Measurements from ENCODE around the gene IL1R1. TPM values are rescaled to one million over a fixed set of nuclear protein-coding genes. Genes with fewer than 3 reads are reported as not detected.

The IL1R1 gene
- total RNA-seq, 1 experiment from 2014 or later = 0.39 TPM

DNA sequence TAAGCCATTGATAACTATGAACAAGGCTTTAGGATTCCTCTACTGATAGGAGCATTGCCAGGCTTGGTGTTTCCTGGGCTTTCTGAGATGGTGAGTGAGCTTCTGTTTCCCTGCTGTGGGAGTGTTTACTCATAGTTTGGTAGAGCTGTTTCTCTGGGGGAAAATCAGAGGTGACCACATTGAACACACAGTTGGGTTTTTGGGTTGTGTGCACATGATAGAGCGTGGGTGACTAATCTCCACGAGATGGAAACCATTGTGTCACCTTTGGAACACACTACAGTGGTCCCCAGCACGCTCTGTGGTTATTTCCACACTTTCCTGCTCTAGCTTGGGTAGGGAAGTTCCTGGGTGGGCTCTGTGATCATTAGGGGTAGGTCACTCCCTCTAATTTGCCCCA lies 5.4 kb downstream of the IL1R1 start:
- no peaks in the 10 kb centered on the region for H3K79me1 ChIP-seq (ENCODE audit: insufficient read depth, low read depth, low read length, poor library complexity, severe bottlenecking)
- H3K18ac ChIP-seq (ENCODE audit: insufficient read length, low read depth, low read length) = no peak overlapping the region
- no peak overlapping the region for H3K27ac ChIP-seq (ENCODE audit: insufficient read length, low read depth, low read length)
- H3K9me3 ChIP-seq (ENCODE audit: control insufficient read depth, low read depth, low read length) = no peaks in the 10 kb centered on the region
- H3T11ph ChIP-seq (ENCODE audit: low read length) = no peak overlapping the region
- no peaks in the 10 kb centered on the region for H3K4me1 ChIP-seq (ENCODE audit: insufficient read depth, low read length)
- H3K23me2 ChIP-seq (ENCODE audit: insufficient read length, low read depth, low read length, poor library complexity, severe bottlenecking) = peaks cover under 1% of the 10 kb centered on the region
- peaks cover 35% of the 10 kb centered on the region for H3K27me3 Mint-ChIP-seq (ENCODE audit: low read depth)
- no peak overlapping the region for H3K14ac ChIP-seq (ENCODE audit: insufficient read depth, low read length)
- no peak overlapping the region for H3K27ac Mint-ChIP-seq
- H3K4me2 ChIP-seq (ENCODE audit: insufficient read depth, insufficient read length, low read length) = no peak overlapping the region
- no CpG with 5 or more reads among the region's 3 CpGs for WGBS (ENCODE audit: extremely low coverage, insufficient read length, low lambda C conversion rate)
- peaks cover 6 to 31% of the 10 kb centered on the region in 2 experiments for H3K9me3 Mint-ChIP-seq
- H3K23ac ChIP-seq (ENCODE audit: insufficient read length, low read depth, low read length) = no peak overlapping the region
- DNase-seq = no peak
- H3K79me2 ChIP-seq (ENCODE audit: insufficient read depth, low read length) = no peaks in the 10 kb centered on the region
- H4K20me1 ChIP-seq (ENCODE audit: control insufficient read depth, insufficient read depth, insufficient read length) = no peaks in the 10 kb centered on the region
- no peak overlapping the region for H2BK120ac ChIP-seq (ENCODE audit: low read depth, low read length, poor library complexity, severe bottlenecking)
- H2BK12ac ChIP-seq (ENCODE audit: insufficient read length, low read depth, low read length) = no peak overlapping the region
- H3K4me1 Mint-ChIP-seq = peaks cover 3 to 6% of the 10 kb centered on the region in 2 experiments; a peak in 3 of 4 replicates
- no peak overlapping the region for H2AK5ac ChIP-seq (ENCODE audit: insufficient read length, low read length)
- TF ChIP-seq CTCF (conservative IDR thresholded peaks at IDR 0.05) = no peak
- peaks cover 5% of the 10 kb centered on the region; the same call in 1 of the 2 replicates for H3K27me3 ChIP-seq (ENCODE audit: insufficient read depth, low read length)
- H2BK15ac ChIP-seq (ENCODE audit: low read depth, low read length) = no peak overlapping the region
- H4K8ac ChIP-seq (replicated peaks; ENCODE audit: insufficient read length, low read depth, low read length) = no peak overlapping the region
- peaks cover 0 to 16% (median 2%) of the 10 kb centered on the region in 3 experiments; a peak in 3 of 7 replicates for H3K36me3 Mint-ChIP-seq (ENCODE audit: insufficient read depth in 1 of 3, low read depth in 3 of 3)
- no peak overlapping the region for H2AFZ ChIP-seq (ENCODE audit: low read length)
- H3K4me3 Mint-ChIP-seq = no peak overlapping the region
- no peak overlapping the region for H4K91ac ChIP-seq (ENCODE audit: insufficient read length, low read depth, low read length)
- no peak overlapping the region for H2BK5ac ChIP-seq (ENCODE audit: insufficient read length, low read length)
- no peak overlapping the region for H3K9ac ChIP-seq (ENCODE audit: extremely low read depth, insufficient read length, low read length)
- H3K4ac ChIP-seq (ENCODE audit: low read depth, low read length) = no peak overlapping the region
- no peak overlapping the region for H2BK20ac ChIP-seq (ENCODE audit: low read depth, low read length, poor library complexity, severe bottlenecking)
- no peak overlapping the region for H3K56ac ChIP-seq (ENCODE audit: insufficient read length, low read depth, low read length)
- no peak overlapping the region for H4K5ac ChIP-seq (ENCODE audit: insufficient read length, low read depth, low read length)
